ENCODE measurements around the gene DNA2.

Gene DNA2

GRCh38 chr10:68446179-68446578 is 25.6 kb downstream of the DNA2 start:
- no peak for DNase-seq

GRCh38 chr10:68442971-68443370 is 28.8 kb downstream of the DNA2 start:
- no peak for DNase-seq

GRCh38 chr10:68440898-68441297 is 30.9 kb downstream of the DNA2 start:
- no peak for DNase-seq

- no peak for DNase-seq
Observed at GRCh38 chr10:68435803-68436202, 36.0 kb downstream of the DNA2 start.

- no peak for DNase-seq
Observed at GRCh38 chr10:68434657-68435056, 37.1 kb downstream of the DNA2 start.

GRCh38 chr10:68428396-68429104 is 43.2 kb downstream of the DNA2 start:
- no peak for DNase-seq

- no peak for DNase-seq
Observed at GRCh38 chr10:68424454-68425014, 47.2 kb downstream of the DNA2 start.

GRCh38 chr10:68423522-68423921 is 48.3 kb downstream of the DNA2 start:
- no peak for DNase-seq

GRCh38 chr10:68419376-68419775 is 52.4 kb downstream of the DNA2 start:
- DNase-seq, result no peak

- no peak for DNase-seq
Observed at GRCh38 chr10:68408898-68409518, 62.8 kb downstream of the DNA2 start.

GRCh38 chr10:68406815-68407548 is 64.8 kb downstream of the DNA2 start, which contains the start of gene RUFY2:
Gene RUFY2 (minus strand): TSS chr10:68407277. CDS start chr10:68407189, 88 bp downstream.
- peak; percentile 93 for DNase-seq

- peak; percentile 84 for DNase-seq
Observed at GRCh38 chr10:68406111-68406814, 65.5 kb downstream of the DNA2 start.

- no peak for DNase-seq
Observed at GRCh38 chr10:68403701-68404100, 68.1 kb downstream of the DNA2 start.

GRCh38 chr10:68402276-68402675 is 69.5 kb downstream of the DNA2 start:
- no peak for DNase-seq

- no peak for DNase-seq
Observed at GRCh38 chr10:68397005-68397404, 74.8 kb downstream of the DNA2 start.

GRCh38 chr10:68385740-68386139 is 86.0 kb downstream of the DNA2 start:
- DNase-seq, result no peak

- DNase-seq, result no peak
Observed at GRCh38 chr10:68371604-68372003, 100.2 kb downstream of the DNA2 start.

GRCh38 chr10:68367121-68367520 is 104.7 kb downstream of the DNA2 start:
- no peak for DNase-seq

- no peak for DNase-seq
Observed at GRCh38 chr10:68366600-68366999, 105.2 kb downstream of the DNA2 start.

- no peak for DNase-seq
Observed at GRCh38 chr10:68365611-68366010, 106.2 kb downstream of the DNA2 start.

- peak; percentile 54 for DNase-seq
Observed at GRCh38 chr10:68364101-68364886, 107.5 kb downstream of the DNA2 start.

Measured in islet precursor cell (in vitro differentiated cells).